Endothelial cell (in vitro differentiated cells): Measurements from ENCODE around the gene ZSCAN31. TPM values are rescaled to one million over a fixed set of nuclear protein-coding genes. Genes with fewer than 3 reads are reported as not detected.

Experiments used
- DNase-seq: peaks from one replicate; pipeline ENCODE4 v3.0.0; 2021; ENCODE audit warnings: low spot score
- H3K27ac Mint-ChIP-seq: one replicate; pipeline ENCODE4 v1.8.0; 2021; ENCODE audit warnings: mixed read lengths, inconsistent platforms; ENCODE audit not compliant: unreplicated experiment
- H3K27me3 Mint-ChIP-seq: one replicate; pipeline ENCODE4 v1.8.0; 2021; ENCODE audit warnings: mild to moderate bottlenecking, moderate library complexity, mixed read lengths, inconsistent platforms; ENCODE audit not compliant: unreplicated experiment
- H3K36me3 Mint-ChIP-seq: one replicate; pipeline ENCODE4 v1.8.0; 2021; ENCODE audit warnings: mild to moderate bottlenecking, low read depth, mixed read lengths, inconsistent platforms; ENCODE audit not compliant: unreplicated experiment
- H3K4me1 Mint-ChIP-seq: one replicate; pipeline ENCODE4 v1.8.0; 2021; ENCODE audit warnings: mild to moderate bottlenecking, mixed read lengths, inconsistent platforms; ENCODE audit not compliant: unreplicated experiment
- H3K4me3 Mint-ChIP-seq: one replicate; pipeline ENCODE4 v1.8.0; 2021; ENCODE audit warnings: mild to moderate bottlenecking, mixed read lengths, inconsistent platforms; ENCODE audit not compliant: unreplicated experiment
- H3K9me3 Mint-ChIP-seq: one replicate; pipeline ENCODE4 v1.8.0; 2021; ENCODE audit warnings: mixed read lengths, inconsistent platforms; ENCODE audit not compliant: unreplicated experiment
- CTCF ChIP-seq: fragments of 200-600 bp; sonication (generic); IDR thresholded peaks from one replicate; pipeline ENCODE4 v1.5.0; 2021; ENCODE audit warnings: antibody characterized with exemption; ENCODE audit not compliant: unreplicated experiment
- total RNA-seq: library from RNA; stranded (reverse); fragmentation: NEBNext Ultra II Directional; extraction: Animal tissue kit (Norgen Biotek cat#: 25700); gene quantifications from one replicate; pipeline ENCODE4 v1.2.1, GENCODE V29; 2021; ENCODE audit not compliant: unreplicated experiment

The ZSCAN31 gene
- total RNA-seq, 1 donor from 2014 or later = 3.7 TPM

- Mint-ChIP-seq H3K4me3 (peak within 1 kb of the TSS; percentile 100), H3K4me1 (peaks cover 23% of the 10 kb centered on the region), H3K27ac (peak within 1 kb of the TSS; percentile 93), H3K36me3 (peaks cover 8% of the 10 kb centered on the region), H3K27me3 (peaks cover 4% of the 10 kb centered on the region), H3K9me3 (no peaks in the 10 kb centered on the region)
- peak; percentile 66 for DNase-seq
- TF ChIP-seq CTCF = no peak
These were observed 14.2 kb upstream of the ZSCAN31 start, which contains the start of gene ZKSCAN3 for GRCh38 chr6:28349892-28350737. Gene ZKSCAN3, plus strand, starts transcription at chr6:28349947. Its CDS starts 9,640 bp downstream, at chr6:28359587.

- Mint-ChIP-seq H3K4me1 (peaks cover 22% of the 10 kb centered on the region), H3K9me3 (no peaks in the 10 kb centered on the region), H3K27me3 (peaks cover 4% of the 10 kb centered on the region), H3K27ac (peak overlapping the region; percentile 93), H3K36me3 (peaks cover 8% of the 10 kb centered on the region), H3K4me3 (peak overlapping the region; percentile 100)
- TF ChIP-seq CTCF = no peak
- no peak for DNase-seq
These were observed 13.5 kb upstream of the ZSCAN31 start for GRCh38 chr6:28349344-28349891.

GRCh38 chr6:28347119-28347518, 11.2 kb upstream of the ZSCAN31 start:
- TF ChIP-seq CTCF = no peak
- no peak for DNase-seq
- Mint-ChIP-seq H3K4me1 (peaks cover 22% of the 10 kb centered on the region), H3K27me3 (no peaks in the 10 kb centered on the region), H3K4me3 (no peak overlapping the region), H3K27ac (peak overlapping the region; percentile 10), H3K36me3 (no peaks in the 10 kb centered on the region), H3K9me3 (no peaks in the 10 kb centered on the region)

DNA sequence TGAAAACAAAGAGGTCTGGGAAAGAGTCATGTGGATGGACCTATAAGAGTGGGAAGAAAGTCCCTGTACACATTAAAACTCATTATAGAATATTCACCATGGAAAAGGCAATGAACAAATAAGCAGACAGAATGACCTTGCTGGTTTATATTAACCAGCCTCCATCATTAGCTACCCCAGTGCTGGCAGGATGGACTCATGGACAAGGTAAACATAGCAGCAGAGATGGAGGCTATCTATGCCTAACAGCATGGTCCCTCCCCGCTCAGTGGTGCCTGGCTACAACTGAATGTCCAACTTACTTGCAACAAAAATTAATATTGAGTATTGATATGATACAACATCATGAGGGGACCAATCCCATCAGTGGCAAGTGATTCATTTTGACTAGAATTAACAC, 9.3 kb upstream of the ZSCAN31 start:
- Mint-ChIP-seq H3K27ac (no peak overlapping the region), H3K9me3 (no peaks in the 10 kb centered on the region), H3K36me3 (no peaks in the 10 kb centered on the region), H3K4me3 (no peak overlapping the region), H3K4me1 (peaks cover 13% of the 10 kb centered on the region), H3K27me3 (no peaks in the 10 kb centered on the region)
- TF ChIP-seq CTCF = no peak
- DNase-seq = no peak
